Fibroblast of peridontal ligament (primary cell): Measurements from ENCODE around the gene FSTL5.
A peak's percentile ranks its signal among the peaks of the same experiment; 100 is the strongest.
"Not testable (repeated sequence)": the region's sequence is repeated elsewhere in the genome, so short reads cannot be mapped to it uniquely, and the experiment has no call there.

ENCODE experiments used
- DNase-seq: peaks from one replicate; pipeline ENCODE4 v3.0.0-alpha.2; 2010; ENCODE audit errors: extremely low read depth

The FSTL5 gene

GRCh38 chr4:161841759-161842158 lies 322.0 kb downstream of the FSTL5 start:
- no peak for DNase-seq

DNA sequence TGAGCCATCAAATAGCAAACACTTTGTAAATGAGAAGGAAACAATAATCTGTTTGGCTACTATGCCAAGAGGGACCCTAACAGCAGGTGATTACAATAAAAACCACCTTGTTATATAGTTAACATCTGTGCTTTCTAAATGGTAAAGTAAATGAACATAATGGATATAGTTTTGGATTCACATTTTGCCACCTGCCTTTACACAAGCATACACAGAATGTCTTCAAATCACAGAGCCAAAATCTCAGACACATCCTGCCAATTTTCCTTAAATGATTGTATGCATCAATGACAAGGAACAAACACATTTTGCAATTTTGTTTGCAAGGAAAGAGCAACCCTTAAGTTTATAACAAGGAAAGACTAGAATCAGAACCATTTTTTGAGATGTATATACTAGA lies 334.2 kb downstream of the FSTL5 start:
- no peak for DNase-seq

- no peak for DNase-seq
Measured at GRCh38 chr4:161828061-161828460, 335.7 kb downstream of the FSTL5 start.

GRCh38 chr4:161827013-161827412 lies 336.8 kb downstream of the FSTL5 start:
- DNase-seq: no peak

- DNase-seq: no peak
Measured at GRCh38 chr4:161823450-161823849, 340.4 kb downstream of the FSTL5 start.

DNA sequence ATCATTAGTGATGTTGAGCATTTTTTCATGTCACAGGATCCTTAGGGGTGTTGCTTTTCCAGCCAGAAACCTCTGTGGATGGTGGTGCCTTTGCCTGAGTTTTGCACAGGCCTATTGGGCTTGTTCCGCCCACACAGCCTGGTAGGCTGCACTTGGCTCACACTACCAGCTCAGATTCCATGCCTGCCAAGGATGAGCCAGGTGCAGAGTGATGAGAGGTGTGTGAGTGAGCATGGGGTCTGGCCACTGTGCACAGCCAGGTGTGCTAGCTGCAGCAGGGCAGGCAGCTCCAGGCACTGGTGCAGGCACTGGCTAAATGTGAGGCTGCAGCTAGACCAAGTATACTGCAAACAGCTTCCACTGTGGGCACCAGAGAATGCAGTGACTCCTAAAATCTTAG lies 341.6 kb downstream of the FSTL5 start:
- no peak for DNase-seq

GRCh38 chr4:161817914-161818313 lies 345.9 kb downstream of the FSTL5 start:
- no peak for DNase-seq

DNA sequence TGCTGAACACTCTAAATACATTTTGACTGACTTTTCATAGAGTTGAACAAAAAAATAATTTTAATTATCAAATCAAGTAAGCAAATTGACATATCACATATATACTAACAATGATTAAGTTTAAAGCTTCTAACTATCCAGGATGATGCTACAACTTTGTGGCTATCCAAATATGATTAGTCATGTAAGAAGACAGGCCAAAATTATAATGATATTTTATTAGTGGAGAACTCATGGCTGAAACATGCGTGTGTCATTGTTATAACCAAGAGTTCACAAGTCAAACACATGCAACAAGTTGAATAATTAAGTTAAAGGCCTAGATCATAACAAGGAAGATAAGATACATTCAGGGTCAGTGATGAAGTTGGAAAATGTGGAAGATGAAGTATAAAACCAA lies 346.8 kb downstream of the FSTL5 start:
- DNase-seq: no peak

DNA sequence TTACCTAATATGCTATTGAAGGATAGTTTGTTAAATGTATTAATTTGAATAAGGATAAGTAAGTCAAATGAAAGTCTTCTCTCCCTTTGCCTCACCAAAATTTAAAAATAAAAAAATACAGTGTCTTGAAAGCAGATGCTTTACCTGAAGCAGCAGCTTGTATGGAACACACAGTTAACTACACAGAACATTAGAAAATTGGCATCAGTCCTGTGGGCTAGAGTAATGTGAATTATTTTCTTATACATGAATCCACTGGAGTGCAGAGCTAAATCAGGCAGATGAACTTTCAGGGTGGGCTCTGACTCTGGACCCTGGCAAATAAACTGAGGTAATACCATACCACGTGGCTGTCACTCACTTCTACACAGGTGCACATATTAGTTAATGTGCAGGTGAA lies 348.0 kb downstream of the FSTL5 start:
- no peak for DNase-seq

GRCh38 chr4:161813889-161814288 lies 349.9 kb downstream of the FSTL5 start:
- no peak for DNase-seq

DNA sequence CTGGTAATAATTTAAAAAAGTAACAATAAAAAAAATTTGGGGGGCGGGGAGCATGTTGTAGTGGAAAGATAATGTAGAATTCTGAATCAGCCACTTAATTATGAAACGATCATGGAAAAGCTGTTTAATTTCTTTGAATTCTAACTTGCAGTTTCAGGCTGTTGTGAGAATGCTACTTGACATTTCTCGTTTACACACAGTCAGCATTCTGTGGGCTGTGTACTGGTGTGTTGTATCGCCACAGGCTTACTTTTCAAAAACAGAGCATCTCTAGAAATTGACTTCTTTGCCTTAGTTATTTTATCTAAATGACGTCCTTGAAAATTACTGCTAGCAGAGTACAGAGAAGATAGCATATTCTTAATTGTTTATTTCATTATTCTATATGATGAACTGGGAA lies 350.4 kb downstream of the FSTL5 start:
- DNase-seq: no peak

DNA sequence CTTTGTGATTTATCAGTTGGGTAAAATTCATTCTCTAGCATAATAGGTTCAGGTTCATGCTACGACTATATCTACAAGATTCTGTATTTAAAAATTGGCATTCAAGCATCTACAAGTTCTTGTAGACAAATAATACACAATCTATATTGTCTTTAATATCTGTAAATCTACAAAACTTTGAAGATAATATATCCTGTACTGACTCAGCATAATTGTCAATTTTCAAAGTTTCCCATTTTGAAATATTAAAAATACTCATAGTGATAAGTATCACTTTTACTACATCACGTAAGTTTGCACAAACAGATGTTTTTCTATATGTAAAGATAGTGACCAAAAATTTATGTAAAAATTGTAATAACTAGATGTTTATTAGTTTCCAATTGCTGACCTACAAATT lies 360.6 kb downstream of the FSTL5 start:
- no peak for DNase-seq

DNA sequence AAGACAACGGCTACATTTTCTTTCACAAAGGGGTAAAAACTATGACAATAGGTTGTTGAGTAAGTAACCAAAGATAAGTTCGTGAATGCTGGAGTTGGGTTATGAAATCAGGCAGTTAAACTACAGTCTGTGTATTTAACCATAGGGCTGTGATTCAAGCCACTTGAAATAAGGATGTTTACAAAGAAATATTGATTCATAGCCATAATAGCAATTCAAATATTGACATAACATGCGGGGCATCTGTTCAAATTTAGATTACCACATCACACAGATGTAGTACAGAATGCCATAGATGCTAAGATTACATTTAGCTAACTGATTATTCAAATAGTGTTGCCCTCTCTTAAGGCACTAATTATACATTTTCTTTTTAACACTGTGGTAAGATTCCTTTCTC lies 364.1 kb downstream of the FSTL5 start:
- DNase-seq: peak; percentile 5

GRCh38 chr4:161792991-161793390 lies 370.8 kb downstream of the FSTL5 start:
- no peak for DNase-seq

- no peak for DNase-seq
Measured at GRCh38 chr4:161791796-161792556, 371.8 kb downstream of the FSTL5 start.

DNA sequence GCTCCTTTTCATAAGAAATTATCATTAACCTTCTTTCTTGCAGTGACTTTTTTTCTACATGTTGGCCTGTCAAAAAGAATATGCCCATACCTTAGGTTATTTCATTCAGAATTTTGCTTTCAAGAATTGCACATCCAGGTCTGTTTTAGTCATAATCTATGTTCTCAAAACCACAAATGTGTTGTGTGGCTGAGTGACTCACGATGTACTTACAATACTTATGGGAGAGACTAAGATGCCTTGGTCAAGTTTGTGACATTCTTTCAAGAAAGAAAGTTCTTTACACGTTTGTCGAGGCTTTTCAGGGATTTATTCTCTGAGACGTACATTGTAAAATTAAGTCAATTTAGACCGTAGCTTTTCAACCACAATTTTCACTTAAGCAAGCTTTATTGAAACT lies 396.7 kb downstream of the FSTL5 start:
- peak; percentile 1 for DNase-seq

GRCh38 chr4:161762796-161763195 lies 401.0 kb downstream of the FSTL5 start:
- peak; percentile 1 for DNase-seq

DNA sequence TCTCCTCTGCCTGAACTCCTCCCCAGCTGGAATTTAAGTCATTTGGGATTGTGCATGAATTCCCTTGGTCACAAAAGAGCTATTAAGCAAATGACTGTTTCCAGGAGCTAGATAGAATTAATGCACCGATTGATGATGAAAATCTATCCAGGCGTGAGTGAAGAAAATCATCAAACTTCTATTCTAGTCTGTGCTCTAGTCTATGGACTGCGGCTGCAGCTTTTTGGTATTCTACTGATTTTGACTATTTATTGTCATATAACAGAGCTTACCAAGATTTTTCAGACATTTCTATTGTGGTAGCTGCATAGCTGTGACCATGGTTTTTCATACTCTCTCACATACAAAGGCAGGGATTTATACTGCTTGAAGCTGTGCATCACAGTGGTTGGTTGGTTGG lies 403.8 kb downstream of the FSTL5 start:
- no peak for DNase-seq

- DNase-seq: not testable (repeated sequence)
Measured at GRCh38 chr4:161758412-161758811, 405.4 kb downstream of the FSTL5 start.

- DNase-seq: no peak
Measured at GRCh38 chr4:161728929-161729328, 434.9 kb downstream of the FSTL5 start.

- DNase-seq: no peak
Measured at GRCh38 chr4:161721947-161722346, 441.9 kb downstream of the FSTL5 start.

DNA sequence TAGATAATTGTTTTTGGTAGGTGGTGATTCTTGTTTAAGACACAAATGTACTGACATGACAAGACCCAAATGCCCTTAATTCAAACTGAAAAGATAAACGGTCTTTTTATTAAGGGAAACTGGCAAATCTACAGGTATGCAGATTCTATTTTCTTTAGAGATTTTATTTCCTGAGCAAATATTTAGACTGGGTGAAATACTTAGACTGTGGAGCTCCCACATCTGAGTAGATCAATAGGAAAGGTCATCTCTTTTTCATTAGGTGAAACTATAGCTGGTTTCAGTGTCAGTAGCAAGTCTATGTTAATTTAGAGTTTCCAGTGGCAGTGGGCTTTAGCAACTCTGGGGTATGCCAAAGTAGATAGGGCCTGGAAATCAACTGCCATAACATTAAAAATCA lies 446.7 kb downstream of the FSTL5 start:
- DNase-seq: no peak

GRCh38 chr4:161714931-161715330 lies 448.9 kb downstream of the FSTL5 start:
- peak; percentile 1 for DNase-seq
